PFSK-1 (cell line): ENCODE results near the gene CDCA7L.

Experiments
- FOXP2 ChIP-seq: optimal IDR thresholded peaks from 2 replicates; pipeline ENCODE3; 2011; ENCODE audit warnings: borderline replicate concordance, control low read depth, inconsistent platforms; ENCODE audit not compliant: insufficient read depth; ENCODE audit errors: extremely low read length, extremely low read depth
- POLR2AphosphoS5 ChIP-seq: IDR thresholded peaks from 2 replicates; pipeline ENCODE4 v1.6.1; 2012; ENCODE audit warnings: low read depth, mild to moderate bottlenecking, control low read depth, low read length, moderate library complexity
- TAF1 ChIP-seq: IDR thresholded peaks from 2 replicates; pipeline ENCODE4 v1.6.1; 2012; ENCODE audit warnings: low read length, control low read depth, borderline replicate concordance; ENCODE audit not compliant: insufficient read depth

- TF ChIP-seq FOXP2, result no peak
- TF ChIP-seq TAF1, result no peak
- no peak for TF ChIP-seq POLR2AphosphoS5
Measured at GRCh38 chr7:21883069-21883468, 62.6 kb downstream of the CDCA7L start.
